Suprapubic skin (tissue), 4 donors: ENCODE measurements around the gene CNPY3. TPM values are rescaled to one million over a fixed set of nuclear protein-coding genes. Genes with fewer than 3 reads are reported as not detected.

Experiments
- DNase-seq, 2 donors: peaks; one replicate each; pipeline ENCODE4 v3.0.0-alpha.2; 2019; ENCODE audit warnings: low spot score in 2 of 2
- H3K27ac ChIP-seq: fragments of 200-600 bp; sonication (generic); one replicate; pipeline ENCODE4 v1.5.1; 2019
- H3K27me3 ChIP-seq: fragments of 200-600 bp; sonication (generic); one replicate; pipeline ENCODE4 v1.5.1; 2019
- H3K36me3 ChIP-seq: fragments of 200-600 bp; sonication (generic); one replicate; pipeline ENCODE4 v1.5.1; 2019
- H3K4me1 ChIP-seq: fragments of 200-600 bp; sonication (generic); one replicate; pipeline ENCODE4 v1.5.1; 2019
- H3K4me3 ChIP-seq: fragments of 200-600 bp; sonication (generic); one replicate; pipeline ENCODE4 v1.5.1; 2019; ENCODE audit warnings: mild to moderate bottlenecking
- H3K9me3 ChIP-seq: fragments of 200-600 bp; sonication (generic); one replicate; pipeline ENCODE4 v1.5.1; 2019
- CTCF ChIP-seq, 2 donors: fragments of 200-600 bp in 1 of 2; fragments of 450-650 bp in 1 of 2; sonication (generic) in 1 of 2; IDR thresholded peaks; one replicate each; pipeline ENCODE4 v1.5.1; 2016 to 2019; ENCODE audit warnings: antibody characterized with exemption in 2 of 2, mild to moderate bottlenecking in 1 of 2, moderate library complexity in 1 of 2
- EP300 ChIP-seq: sonication (generic); formaldehyde crosslinking; IDR thresholded peaks from one replicate; pipeline ENCODE4 v1.6.1; 2017; ENCODE audit warnings: antibody characterized with exemption
- POLR2A ChIP-seq, 2 donors: fragments of 450-650 bp; IDR thresholded peaks; one replicate each; pipeline ENCODE4 v1.6.1; 2017; ENCODE audit warnings: antibody characterized with exemption in 2 of 2, mild to moderate bottlenecking in 2 of 2, moderate library complexity in 2 of 2
- POLR2AphosphoS5 ChIP-seq, 3 donors: sonication (generic); formaldehyde crosslinking; IDR thresholded peaks; one replicate each; pipeline ENCODE4 v1.6.1; 2017; ENCODE audit warnings: antibody characterized with exemption in 3 of 3
- WGBS: methylation state at CpG from one replicate; pipeline ENCODE4 v1.1.5; 2018; 5-methylcytosine and 5-hydroxymethylcytosine counted together
- total RNA-seq, 4 donors: library from RNA; depleted of rRNA; stranded (reverse); fragments of >200 nt; gene quantifications; one replicate each; pipeline ENCODE4 v1.1.0, GENCODE V29; 2016

Gene CNPY3
- total RNA-seq, 4 donors from 2014 or later, result 19.0 to 26.4 (median 23.2) TPM

GRCh38 chr6:42973926-42974325, 44.6 kb downstream of the CNPY3 start:
- TF ChIP-seq EP300 (no peak), CTCF (IDR thresholded peaks at IDR 0.05) (no peak), POLR2A (IDR thresholded peaks at IDR 0.05) (no peak), POLR2AphosphoS5 (IDR thresholded peaks at IDR 0.05) (no peak)
- no peak for DNase-seq
- Histone ChIP-seq H3K27ac (no peak overlapping the region), H3K4me1 (peaks cover 12% of the 10 kb centered on the region), H3K9me3 (no peaks in the 10 kb centered on the region), H3K4me3 (no peak overlapping the region), H3K27me3 (no peaks in the 10 kb centered on the region), H3K36me3 (peaks cover under 1% of the 10 kb centered on the region)
- WGBS, result 84% methylated on average over 3 of the region's 3 CpGs

GRCh38 chr6:42974919-42975505, 45.7 kb downstream of the CNPY3 start:
- H3K4me1 ChIP-seq, result peaks cover 19% of the 10 kb centered on the region
- no peak overlapping the region for H3K27ac ChIP-seq
- H3K9me3 ChIP-seq, result no peaks in the 10 kb centered on the region
- no peak for DNase-seq
- H3K36me3 ChIP-seq, result no peaks in the 10 kb centered on the region
- no peaks in the 10 kb centered on the region for H3K27me3 ChIP-seq
- TF ChIP-seq POLR2A (IDR thresholded peaks at IDR 0.05), result no peak
- TF ChIP-seq EP300, result no peak
- no peak for TF ChIP-seq CTCF (IDR thresholded peaks at IDR 0.05)
- TF ChIP-seq POLR2AphosphoS5 (IDR thresholded peaks at IDR 0.05), result no peak
- H3K4me3 ChIP-seq, result no peak overlapping the region
- WGBS, result 68% methylated on average over 5 of the region's 5 CpGs

DNA sequence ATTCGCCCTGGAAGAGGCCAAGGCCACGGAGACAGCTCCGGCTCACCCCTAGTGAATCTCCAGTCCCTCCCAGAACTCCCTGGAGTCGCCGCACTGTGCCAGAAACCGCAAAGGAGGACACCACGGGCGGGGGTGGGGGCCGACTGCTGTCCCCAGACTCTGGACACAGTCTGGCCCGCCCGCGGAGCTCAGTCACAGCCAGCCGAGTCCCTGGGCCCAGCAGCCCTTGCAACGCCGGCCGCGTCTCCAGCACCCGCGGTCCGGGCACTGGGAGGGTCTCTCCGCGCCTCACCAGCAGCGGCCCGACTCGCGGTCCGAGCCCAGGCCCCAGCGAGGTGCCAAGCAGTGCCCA, 49.2 kb downstream of the CNPY3 start:
- TF ChIP-seq CTCF (IDR thresholded peaks at IDR 0.05) (no peak), EP300 (no peak), POLR2A (IDR thresholded peaks at IDR 0.05) (no peak), POLR2AphosphoS5 (IDR thresholded peaks at IDR 0.05) (no peak)
- Histone ChIP-seq H3K4me1 (peaks cover 23% of the 10 kb centered on the region), H3K4me3 (peak overlapping the region; percentile 72), H3K36me3 (no peaks in the 10 kb centered on the region), H3K9me3 (no peaks in the 10 kb centered on the region), H3K27me3 (no peaks in the 10 kb centered on the region), H3K27ac (peak overlapping the region; percentile 87)
- WGBS, result 0% methylated on average over 4 of the region's 28 CpGs
- peak in 1 of 2 donors; percentile 73 for DNase-seq

DNA sequence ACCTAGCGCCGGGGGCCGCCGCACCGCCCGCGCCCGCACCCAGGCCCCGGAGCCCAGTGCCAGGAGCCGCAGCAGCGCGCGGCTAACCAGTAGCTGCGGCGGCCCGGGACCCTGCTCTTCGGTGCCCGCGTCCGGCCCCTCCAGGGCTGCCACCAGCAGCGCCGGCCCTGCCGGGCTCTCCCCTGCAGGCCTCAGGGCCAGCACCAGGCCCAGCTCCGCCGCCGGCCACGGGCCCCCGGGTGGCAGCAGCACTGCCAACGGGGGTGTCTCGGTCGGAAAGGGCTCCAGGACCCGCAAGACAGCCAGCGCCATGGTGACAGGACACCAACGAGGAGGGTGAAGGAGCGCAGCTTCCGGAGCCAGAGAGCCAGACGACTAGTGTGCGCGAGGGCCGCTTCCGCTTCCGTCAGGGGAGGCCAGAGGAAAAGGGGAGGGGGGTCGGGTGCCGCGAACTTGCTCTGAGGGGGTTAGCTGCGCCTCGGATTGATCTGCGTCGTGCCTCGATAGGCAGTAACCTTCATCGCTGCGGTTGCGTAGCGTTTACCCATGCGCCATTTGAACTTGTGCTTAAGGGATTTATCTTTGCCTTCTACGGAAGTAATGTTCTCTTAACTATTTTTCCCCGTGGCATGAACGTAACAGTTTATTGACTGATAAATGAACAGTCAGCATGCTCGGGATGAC, 49.7 kb downstream of the CNPY3 start, which contains the start of gene PEX6:
TSS of gene PEX6 (minus strand) at position 343 of the 684 bp plus-strand sequence. CDS start at position 312, 31 bp downstream.
- H3K36me3 ChIP-seq, result no peaks in the 10 kb centered on the region
- TF ChIP-seq CTCF (IDR thresholded peaks at IDR 0.05) (no peak), POLR2AphosphoS5 (IDR thresholded peaks at IDR 0.05) (peak in 2 of 3 donors; percentile 55 to 80), POLR2A (IDR thresholded peaks at IDR 0.05) (peak in 1 of 2 donors; percentile 57), EP300 (no peak)
- WGBS, result 2% methylated on average over 17 of the region's 59 CpGs
- H3K27me3 ChIP-seq, result no peaks in the 10 kb centered on the region
- H3K27ac ChIP-seq, result peak within 1 kb of the TSS; percentile 87
- H3K4me1 ChIP-seq, result peaks cover 29% of the 10 kb centered on the region
- H3K9me3 ChIP-seq, result no peaks in the 10 kb centered on the region
- DNase-seq, result peak; percentile 95 to 97
- peak within 1 kb of the TSS; percentile 72 for H3K4me3 ChIP-seq

- peaks cover 29% of the 10 kb centered on the region for H3K4me1 ChIP-seq
- no peak for TF ChIP-seq POLR2AphosphoS5 (IDR thresholded peaks at IDR 0.05)
- no peak for TF ChIP-seq POLR2A (IDR thresholded peaks at IDR 0.05)
- no peak for TF ChIP-seq EP300
- TF ChIP-seq CTCF (IDR thresholded peaks at IDR 0.05), result no peak
- H3K27ac ChIP-seq, result peak overlapping the region; percentile 87
- WGBS, result 36% methylated on average over 9 of the region's 9 CpGs
- no peaks in the 10 kb centered on the region for H3K27me3 ChIP-seq
- H3K4me3 ChIP-seq, result peak overlapping the region; percentile 72
- DNase-seq, result no peak
- H3K36me3 ChIP-seq, result no peaks in the 10 kb centered on the region
- H3K9me3 ChIP-seq, result no peaks in the 10 kb centered on the region
These were observed 50.4 kb downstream of the CNPY3 start for GRCh38 chr6:42979523-42980177.
